Embryonic facial prominence (tissue), 1 donor: ENCODE data around the gene RFX1.
"Not testable (repeated sequence)": the region's sequence is repeated elsewhere in the genome, so short reads cannot be mapped to it uniquely, and the experiment has no call there.

Experiments used
- DNase-seq: peaks from one replicate; pipeline ENCODE4 v3.0.0-alpha.2; 2016; ENCODE audit errors: extremely low spot score

RFX1 gene

GRCh38 chr19:14006085-14006765 is at the start of gene RFX1:
Gene RFX1 (minus strand): TSS chr19:14006320. CDS start chr19:13993843, 12,477 bp downstream.
- DNase-seq = peak; percentile 100

GRCh38 chr19:14055396-14055795 is 49.3 kb upstream of the RFX1 start:
- DNase-seq = no peak

- no peak for DNase-seq
Observed at GRCh38 chr19:14054721-14055120, 48.6 kb upstream of the RFX1 start.

GRCh38 chr19:14054099-14054498 is 48.0 kb upstream of the RFX1 start:
- DNase-seq = no peak

- DNase-seq = no peak
Observed at GRCh38 chr19:14053500-14053899, 47.4 kb upstream of the RFX1 start.

GRCh38 chr19:14053032-14053431 is 46.9 kb upstream of the RFX1 start:
- no peak for DNase-seq

GRCh38 chr19:14052470-14052869 is 46.4 kb upstream of the RFX1 start:
- DNase-seq = no peak

GRCh38 chr19:14051980-14052379 is 45.9 kb upstream of the RFX1 start:
- DNase-seq = no peak

- DNase-seq = not testable (repeated sequence)
Observed at GRCh38 chr19:14050961-14051360, 44.8 kb upstream of the RFX1 start.

GRCh38 chr19:14050512-14050911 is 44.4 kb upstream of the RFX1 start:
- no peak for DNase-seq

GRCh38 chr19:14048443-14049153 is 42.5 kb upstream of the RFX1 start:
- DNase-seq = no peak

- DNase-seq = not testable (repeated sequence)
Observed at GRCh38 chr19:14047866-14048265, 41.7 kb upstream of the RFX1 start.

- not testable (repeated sequence) for DNase-seq
Observed at GRCh38 chr19:14042659-14043608, 36.8 kb upstream of the RFX1 start.

GRCh38 chr19:14039181-14039580 is 33.1 kb upstream of the RFX1 start:
- no peak for DNase-seq

- DNase-seq = no peak
Observed at GRCh38 chr19:14035706-14036105, 29.6 kb upstream of the RFX1 start.

- not testable (repeated sequence) for DNase-seq
Observed at GRCh38 chr19:14035159-14035558, 29.0 kb upstream of the RFX1 start.

GRCh38 chr19:14033946-14034345 is 27.8 kb upstream of the RFX1 start:
- no peak for DNase-seq

GRCh38 chr19:14031719-14032480 is 25.8 kb upstream of the RFX1 start, which contains the start of gene IL27RA:
Gene IL27RA (plus strand): TSS chr19:14031762. CDS start chr19:14031873, 111 bp downstream.
- peak; percentile 30 for DNase-seq

- no peak for DNase-seq
Observed at GRCh38 chr19:14030997-14031718, 25.0 kb upstream of the RFX1 start.

GRCh38 chr19:14028901-14029300 is 22.8 kb upstream of the RFX1 start:
- no peak for DNase-seq
